BE2C (cell line): Measurements from ENCODE around the gene NMNAT3.

Experiments used
- DNase-seq: peaks from one replicate; pipeline ENCODE4 v3.0.0-alpha.2; 2020
- H3K27me3 ChIP-seq: fragments of 250-450 bp; sonication (Bioruptor Pico); 2 replicates; pipeline ENCODE4 v1.5.1; 2020; ENCODE audit warnings: mild to moderate bottlenecking
- H3K36me3 ChIP-seq: fragments of 250-450 bp; sonication (Bioruptor Pico); 2 replicates; pipeline ENCODE4 v1.5.1; 2020; ENCODE audit warnings: mild to moderate bottlenecking
- H3K4me1 ChIP-seq: fragments of 250-450 bp; sonication (Bioruptor Pico); 2 replicates; pipeline ENCODE4 v1.5.1; 2020
- H3K4me3 ChIP-seq: 2 replicates; pipeline ENCODE4 v1.5.1; 2011; ENCODE audit warnings: low read depth, low read length
- H3K9me3 ChIP-seq: fragments of 250-450 bp; sonication (Bioruptor Pico); 2 replicates; pipeline ENCODE4 v1.5.1; 2020
- TF ChIP-seq, protein P1 (sequence below): IDR thresholded peaks from 2 replicates; pipeline ENCODE4 v1.5.1; 2012; ENCODE audit warnings: mild to moderate bottlenecking, low read depth, low read length

NMNAT3 gene

DNA sequence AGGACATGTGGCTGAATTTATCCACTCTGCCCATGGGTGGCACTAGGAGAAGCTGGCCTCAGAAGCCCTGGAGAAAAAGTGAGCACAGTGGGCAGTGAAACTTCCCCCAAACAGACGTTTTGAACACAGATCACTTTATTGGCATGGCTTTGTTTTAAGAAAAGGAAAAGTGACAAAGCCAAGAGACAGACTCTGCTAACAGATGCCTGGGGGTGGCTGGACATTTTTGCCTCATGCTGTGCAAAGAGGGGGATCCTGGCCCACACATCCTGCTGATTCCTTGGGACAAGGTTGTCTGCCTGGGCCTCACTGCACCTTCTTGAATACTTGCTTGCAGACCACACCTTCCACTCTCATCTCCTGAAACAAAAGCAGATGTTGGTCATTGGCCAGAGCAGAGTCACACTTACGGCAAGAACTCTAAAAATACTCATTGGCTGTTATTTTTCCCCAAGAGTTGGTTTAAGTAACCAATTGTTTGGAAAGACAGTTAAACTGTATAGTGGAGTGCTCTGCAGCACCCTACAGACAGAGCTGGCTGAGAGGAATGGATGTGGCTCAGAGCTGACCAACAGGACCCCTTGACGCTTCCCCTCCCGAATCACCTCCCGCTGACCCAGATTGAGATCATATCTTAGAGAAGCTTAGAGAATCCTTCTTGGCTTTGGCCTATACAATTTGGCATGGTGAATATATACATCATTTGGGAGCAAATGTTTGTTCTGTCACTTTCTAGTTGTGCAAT, 160.3 kb downstream of the NMNAT3 start:
- peaks cover 27% of the 10 kb centered on the region for H3K36me3 ChIP-seq
- H3K9me3 ChIP-seq: no peaks in the 10 kb centered on the region
- H3K4me1 ChIP-seq: peaks cover 5% of the 10 kb centered on the region; the same call in 1 of the 2 replicates
- DNase-seq: no peak
- no peak overlapping the region for H3K4me3 ChIP-seq
- TF ChIP-seq, protein P1, sequence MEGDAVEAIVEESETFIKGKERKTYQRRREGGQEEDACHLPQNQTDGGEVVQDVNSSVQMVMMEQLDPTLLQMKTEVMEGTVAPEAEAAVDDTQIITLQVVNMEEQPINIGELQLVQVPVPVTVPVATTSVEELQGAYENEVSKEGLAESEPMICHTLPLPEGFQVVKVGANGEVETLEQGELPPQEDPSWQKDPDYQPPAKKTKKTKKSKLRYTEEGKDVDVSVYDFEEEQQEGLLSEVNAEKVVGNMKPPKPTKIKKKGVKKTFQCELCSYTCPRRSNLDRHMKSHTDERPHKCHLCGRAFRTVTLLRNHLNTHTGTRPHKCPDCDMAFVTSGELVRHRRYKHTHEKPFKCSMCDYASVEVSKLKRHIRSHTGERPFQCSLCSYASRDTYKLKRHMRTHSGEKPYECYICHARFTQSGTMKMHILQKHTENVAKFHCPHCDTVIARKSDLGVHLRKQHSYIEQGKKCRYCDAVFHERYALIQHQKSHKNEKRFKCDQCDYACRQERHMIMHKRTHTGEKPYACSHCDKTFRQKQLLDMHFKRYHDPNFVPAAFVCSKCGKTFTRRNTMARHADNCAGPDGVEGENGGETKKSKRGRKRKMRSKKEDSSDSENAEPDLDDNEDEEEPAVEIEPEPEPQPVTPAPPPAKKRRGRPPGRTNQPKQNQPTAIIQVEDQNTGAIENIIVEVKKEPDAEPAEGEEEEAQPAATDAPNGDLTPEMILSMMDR: no peak
- no peaks in the 10 kb centered on the region for H3K27me3 ChIP-seq

DNA sequence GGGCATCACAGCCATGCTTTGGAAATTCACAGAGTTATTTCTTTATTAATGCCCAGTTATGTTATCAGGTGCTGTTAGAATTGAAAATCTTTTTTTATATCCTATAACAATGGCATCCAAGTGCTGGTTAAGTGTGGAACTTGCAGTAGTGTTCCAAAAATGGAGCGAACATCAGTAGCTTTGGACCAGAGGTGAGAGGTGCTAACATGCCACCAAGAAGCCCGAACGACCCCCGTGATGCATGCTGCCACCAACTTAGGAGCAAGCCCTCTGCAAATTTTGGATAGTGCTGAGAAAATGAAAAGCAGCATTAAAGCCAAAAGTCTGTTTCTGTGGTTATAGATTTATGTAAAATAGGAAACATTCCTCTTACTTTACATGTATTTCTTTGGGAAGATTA, 163.0 kb downstream of the NMNAT3 start:
- no peak overlapping the region for H3K4me3 ChIP-seq
- no peaks in the 10 kb centered on the region for H3K4me1 ChIP-seq
- TF ChIP-seq, protein P1: no peak

More for the DNA sequence above, 163.0 kb downstream of the NMNAT3 start:
- H3K9me3 ChIP-seq: no peaks in the 10 kb centered on the region
- H3K36me3 ChIP-seq: peaks cover 27% of the 10 kb centered on the region
- H3K27me3 ChIP-seq: no peaks in the 10 kb centered on the region
- DNase-seq: no peak
